K562 treated with DMSO at 1 percent for 12 hours (cell line): ENCODE measurements around the gene OR2M5. TPM values are rescaled to one million over a fixed set of nuclear protein-coding genes. Genes with fewer than 3 reads are reported as not detected.

Source experiments
- total RNA-seq: library from RNA; unstranded; fragments of 300-600 nt; gene quantifications from 2 replicates; pipeline ENCODE4 v1.2.3, GENCODE V29; 2022; ENCODE audit not compliant: insufficient read depth

Gene OR2M5
- total RNA-seq = not detected in 2 replicates

GRCh38 chr1:248144513-248145198 is at the start of gene OR2M5:
Gene OR2M5 (plus strand): TSS chr1:248145148. CDS start chr1:248145148, 0 bp downstream.

GRCh38 chr1:248174521-248174920 is 29.6 kb downstream of the OR2M5 start, which contains the start of gene OR2M2:
Gene OR2M2 (plus strand): TSS chr1:248174821. CDS start chr1:248179986, 5,165 bp downstream.

Other genes with a start within 250 kb of the OR2M5 start
- 8.5 TPM in 1 of 2 replicates, not detected in the other for gene OR2W3, start 249.6 kb upstream of the OR2M5 start, total RNA-seq
- gene OR2T8, start 224.9 kb upstream of the OR2M5 start, total RNA-seq = not detected in 2 replicates
- gene OR2AJ1, start 220.3 kb upstream of the OR2M5 start, total RNA-seq = not detected in 2 replicates
- not detected in 2 replicates for gene OR2L8, start 196.3 kb upstream of the OR2M5 start, total RNA-seq
- gene OR2AK2, start 179.9 kb upstream of the OR2M5 start, total RNA-seq = not detected in 2 replicates
- gene OR2L5, start 131.5 kb upstream of the OR2M5 start, total RNA-seq = not detected in 2 replicates
- gene OR2L2, start 115.1 kb upstream of the OR2M5 start, total RNA-seq = not detected in 2 replicates
- gene OR2L3, start 98.3 kb upstream of the OR2M5 start, total RNA-seq = not detected in 2 replicates
- not detected in 2 replicates for gene OR2L13, start 50.0 kb upstream of the OR2M5 start, total RNA-seq
- not detected in 2 replicates for gene OR2M2, start 29.7 kb downstream of the OR2M5 start, total RNA-seq
- gene OR2M3, start 52.1 kb downstream of the OR2M5 start, total RNA-seq = not detected in 2 replicates
- gene OR2M4, start 86.3 kb downstream of the OR2M5 start, total RNA-seq = not detected in 2 replicates
- not detected in 2 replicates for gene OR2T33, start 132.8 kb downstream of the OR2M5 start, total RNA-seq
- not detected in 2 replicates for gene OR2T12, start 158.3 kb downstream of the OR2M5 start, total RNA-seq
- gene OR2M7, start 179.4 kb downstream of the OR2M5 start, total RNA-seq = not detected in 2 replicates
- gene OR14C36, start 203.6 kb downstream of the OR2M5 start, total RNA-seq = not detected in 2 replicates
- gene OR2T4, start 216.5 kb downstream of the OR2M5 start, total RNA-seq = not detected in 2 replicates
- not detected in 2 replicates for gene OR2T6, start 230.6 kb downstream of the OR2M5 start, total RNA-seq